ENCODE results near the gene REC8.

REC8 gene

GRCh38 chr14:24207104-24207551 is 35.2 kb downstream of the REC8 start:
- no peak for TF ChIP-seq ZFP3 (CRISPR knock-in tag; IDR thresholded peaks at IDR 0.05)
- TF ChIP-seq PATZ1 (CRISPR knock-in tag; IDR thresholded peaks at IDR 0.05; ENCODE audit: borderline replicate concordance), result no peak
- TF ChIP-seq RARB (CRISPR knock-in tag; IDR thresholded peaks at IDR 0.05), result no peak
- TF ChIP-seq ZNF8 (CRISPR knock-in tag; IDR thresholded peaks at IDR 0.05), result no peak
- TF ChIP-seq CREB5 (CRISPR knock-in tag; IDR thresholded peaks at IDR 0.05; ENCODE audit: low read depth), result no peak
- no peak for TF ChIP-seq ZC3H10 (CRISPR knock-in tag; IDR thresholded peaks at IDR 0.05)
- TF ChIP-seq OSR1 (CRISPR knock-in tag; IDR thresholded peaks at IDR 0.05), result no peak
- no peak for TF ChIP-seq ISL1 (CRISPR knock-in tag; IDR thresholded peaks at IDR 0.05)
- no peak for TF ChIP-seq TOX (CRISPR knock-in tag; IDR thresholded peaks at IDR 0.05; ENCODE audit: borderline replicate concordance)
- TF ChIP-seq, protein P1, sequence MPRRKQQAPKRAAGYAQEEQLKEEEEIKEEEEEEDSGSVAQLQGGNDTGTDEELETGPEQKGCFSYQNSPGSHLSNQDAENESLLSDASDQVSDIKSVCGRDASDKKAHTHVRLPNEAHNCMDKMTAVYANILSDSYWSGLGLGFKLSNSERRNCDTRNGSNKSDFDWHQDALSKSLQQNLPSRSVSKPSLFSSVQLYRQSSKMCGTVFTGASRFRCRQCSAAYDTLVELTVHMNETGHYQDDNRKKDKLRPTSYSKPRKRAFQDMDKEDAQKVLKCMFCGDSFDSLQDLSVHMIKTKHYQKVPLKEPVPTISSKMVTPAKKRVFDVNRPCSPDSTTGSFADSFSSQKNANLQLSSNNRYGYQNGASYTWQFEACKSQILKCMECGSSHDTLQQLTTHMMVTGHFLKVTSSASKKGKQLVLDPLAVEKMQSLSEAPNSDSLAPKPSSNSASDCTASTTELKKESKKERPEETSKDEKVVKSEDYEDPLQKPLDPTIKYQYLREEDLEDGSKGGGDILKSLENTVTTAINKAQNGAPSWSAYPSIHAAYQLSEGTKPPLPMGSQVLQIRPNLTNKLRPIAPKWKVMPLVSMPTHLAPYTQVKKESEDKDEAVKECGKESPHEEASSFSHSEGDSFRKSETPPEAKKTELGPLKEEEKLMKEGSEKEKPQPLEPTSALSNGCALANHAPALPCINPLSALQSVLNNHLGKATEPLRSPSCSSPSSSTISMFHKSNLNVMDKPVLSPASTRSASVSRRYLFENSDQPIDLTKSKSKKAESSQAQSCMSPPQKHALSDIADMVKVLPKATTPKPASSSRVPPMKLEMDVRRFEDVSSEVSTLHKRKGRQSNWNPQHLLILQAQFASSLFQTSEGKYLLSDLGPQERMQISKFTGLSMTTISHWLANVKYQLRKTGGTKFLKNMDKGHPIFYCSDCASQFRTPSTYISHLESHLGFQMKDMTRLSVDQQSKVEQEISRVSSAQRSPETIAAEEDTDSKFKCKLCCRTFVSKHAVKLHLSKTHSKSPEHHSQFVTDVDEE (CRISPR knock-in tag; IDR thresholded peaks at IDR 0.05), result no peak
- TF ChIP-seq ZFP30 (CRISPR knock-in tag; IDR thresholded peaks at IDR 0.05), result no peak
- no peak for TF ChIP-seq GLIS3 (CRISPR knock-in tag; IDR thresholded peaks at IDR 0.05)
- no peak for TF ChIP-seq SNAI2 (CRISPR knock-in tag; IDR thresholded peaks at IDR 0.05)
- TF ChIP-seq TCF4 (CRISPR knock-in tag; IDR thresholded peaks at IDR 0.05; ENCODE audit: borderline replicate concordance), result no peak
- TF ChIP-seq ZNF565 (CRISPR knock-in tag; conservative IDR thresholded peaks at IDR 0.05; ENCODE audit: low read depth), result no peak
- TF ChIP-seq BACH2 (CRISPR knock-in tag; IDR thresholded peaks at IDR 0.05; ENCODE audit: borderline replicate concordance), result no peak
- TF ChIP-seq ESRRG (CRISPR knock-in tag; IDR thresholded peaks at IDR 0.05), result no peak
- TF ChIP-seq CSDC2 (CRISPR knock-in tag; IDR thresholded peaks at IDR 0.05), result no peak
- no peak for TF ChIP-seq ARNTL (CRISPR knock-in tag; IDR thresholded peaks at IDR 0.05; ENCODE audit: borderline replicate concordance, low read depth)
- no peak for TF ChIP-seq ZNF70 (CRISPR knock-in tag; IDR thresholded peaks at IDR 0.05)
- ATAC-seq, result no peak

GRCh38 chr14:24207625-24208024 is 35.7 kb downstream of the REC8 start:
- no peak for ATAC-seq
- TF ChIP-seq PATZ1 (CRISPR knock-in tag; IDR thresholded peaks at IDR 0.05; ENCODE audit: borderline replicate concordance), result no peak
- TF ChIP-seq GLIS3 (CRISPR knock-in tag; IDR thresholded peaks at IDR 0.05), result no peak
- no peak for TF ChIP-seq CSDC2 (CRISPR knock-in tag; IDR thresholded peaks at IDR 0.05)
- TF ChIP-seq ZNF70 (CRISPR knock-in tag; IDR thresholded peaks at IDR 0.05), result no peak
- TF ChIP-seq POU6F1 (CRISPR knock-in tag; IDR thresholded peaks at IDR 0.05; ENCODE audit: borderline replicate concordance, low read depth), result no peak
- no peak for TF ChIP-seq ISL1 (CRISPR knock-in tag; IDR thresholded peaks at IDR 0.05)
- no peak for TF ChIP-seq ZFP3 (CRISPR knock-in tag; IDR thresholded peaks at IDR 0.05)
- no peak for TF ChIP-seq RARB (CRISPR knock-in tag; IDR thresholded peaks at IDR 0.05)
- no peak for TF ChIP-seq SNAI2 (CRISPR knock-in tag; IDR thresholded peaks at IDR 0.05)
- TF ChIP-seq, protein P2, sequence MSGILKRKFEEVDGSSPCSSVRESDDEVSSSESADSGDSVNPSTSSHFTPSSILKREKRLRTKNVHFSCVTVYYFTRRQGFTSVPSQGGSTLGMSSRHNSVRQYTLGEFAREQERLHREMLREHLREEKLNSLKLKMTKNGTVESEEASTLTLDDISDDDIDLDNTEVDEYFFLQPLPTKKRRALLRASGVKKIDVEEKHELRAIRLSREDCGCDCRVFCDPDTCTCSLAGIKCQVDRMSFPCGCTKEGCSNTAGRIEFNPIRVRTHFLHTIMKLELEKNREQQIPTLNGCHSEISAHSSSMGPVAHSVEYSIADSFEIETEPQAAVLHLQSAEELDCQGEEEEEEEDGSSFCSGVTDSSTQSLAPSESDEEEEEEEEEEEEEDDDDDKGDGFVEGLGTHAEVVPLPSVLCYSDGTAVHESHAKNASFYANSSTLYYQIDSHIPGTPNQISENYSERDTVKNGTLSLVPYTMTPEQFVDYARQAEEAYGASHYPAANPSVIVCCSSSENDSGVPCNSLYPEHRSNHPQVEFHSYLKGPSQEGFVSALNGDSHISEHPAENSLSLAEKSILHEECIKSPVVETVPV (CRISPR knock-in tag; IDR thresholded peaks at IDR 0.05), result no peak
- no peak for TF ChIP-seq TCF4 (CRISPR knock-in tag; IDR thresholded peaks at IDR 0.05; ENCODE audit: borderline replicate concordance)
